ENCODE measurements around the gene EME2.

DNA sequence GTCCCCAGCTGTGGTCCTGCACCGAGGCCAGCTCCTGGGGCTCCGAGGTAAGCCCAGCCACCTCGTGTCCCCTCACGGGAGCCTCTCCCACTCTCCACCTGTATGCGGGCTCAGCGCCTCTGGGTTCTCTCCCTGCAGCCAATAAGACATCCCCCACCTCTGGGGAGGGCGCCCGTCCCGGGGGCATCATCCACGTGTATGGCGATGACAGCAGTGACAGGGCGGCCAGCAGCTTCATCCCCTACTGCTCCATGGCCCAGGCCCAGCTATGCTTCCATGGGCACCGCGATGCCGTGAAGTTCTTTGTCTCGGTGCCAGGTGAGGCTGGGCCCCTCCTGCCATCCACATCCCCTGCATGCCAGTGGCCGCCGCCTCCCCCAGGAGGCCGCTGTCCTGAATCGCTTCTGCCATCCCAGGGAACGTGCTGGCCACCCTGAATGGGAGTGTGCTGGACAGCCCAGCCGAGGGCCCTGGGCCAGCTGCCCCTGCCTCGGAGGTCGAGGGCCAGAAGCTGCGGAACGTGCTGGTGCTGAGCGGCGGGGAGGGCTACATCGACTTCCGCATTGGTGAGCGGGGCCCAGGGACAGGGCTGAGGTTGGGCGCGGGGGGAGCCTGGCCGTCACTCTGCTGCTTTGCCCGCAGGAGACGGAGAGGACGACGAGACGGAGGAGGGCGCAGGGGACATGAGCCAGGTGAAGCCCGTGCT is 4.4 kb upstream of the EME2 start:
- TF ChIP-seq, protein P1, sequence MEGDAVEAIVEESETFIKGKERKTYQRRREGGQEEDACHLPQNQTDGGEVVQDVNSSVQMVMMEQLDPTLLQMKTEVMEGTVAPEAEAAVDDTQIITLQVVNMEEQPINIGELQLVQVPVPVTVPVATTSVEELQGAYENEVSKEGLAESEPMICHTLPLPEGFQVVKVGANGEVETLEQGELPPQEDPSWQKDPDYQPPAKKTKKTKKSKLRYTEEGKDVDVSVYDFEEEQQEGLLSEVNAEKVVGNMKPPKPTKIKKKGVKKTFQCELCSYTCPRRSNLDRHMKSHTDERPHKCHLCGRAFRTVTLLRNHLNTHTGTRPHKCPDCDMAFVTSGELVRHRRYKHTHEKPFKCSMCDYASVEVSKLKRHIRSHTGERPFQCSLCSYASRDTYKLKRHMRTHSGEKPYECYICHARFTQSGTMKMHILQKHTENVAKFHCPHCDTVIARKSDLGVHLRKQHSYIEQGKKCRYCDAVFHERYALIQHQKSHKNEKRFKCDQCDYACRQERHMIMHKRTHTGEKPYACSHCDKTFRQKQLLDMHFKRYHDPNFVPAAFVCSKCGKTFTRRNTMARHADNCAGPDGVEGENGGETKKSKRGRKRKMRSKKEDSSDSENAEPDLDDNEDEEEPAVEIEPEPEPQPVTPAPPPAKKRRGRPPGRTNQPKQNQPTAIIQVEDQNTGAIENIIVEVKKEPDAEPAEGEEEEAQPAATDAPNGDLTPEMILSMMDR (IDR thresholded peaks at IDR 0.05; ENCODE audit: low read depth, low read length) = no peak
- no peak for TF ChIP-seq POLR2A (IDR thresholded peaks at IDR 0.05; ENCODE audit: extremely low read depth, insufficient read length)
- TF ChIP-seq, protein P2, sequence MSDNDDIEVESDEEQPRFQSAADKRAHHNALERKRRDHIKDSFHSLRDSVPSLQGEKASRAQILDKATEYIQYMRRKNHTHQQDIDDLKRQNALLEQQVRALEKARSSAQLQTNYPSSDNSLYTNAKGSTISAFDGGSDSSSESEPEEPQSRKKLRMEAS (IDR thresholded peaks at IDR 0.05; ENCODE audit: low read depth, low read length) = no peak
- TF ChIP-seq MYC (IDR thresholded peaks at IDR 0.05; ENCODE audit: low read depth, low read length) = no peak

Measured in NB4 (cell line).